K562 (cell line): Measurements from ENCODE around the gene FOXN1. TPM values are rescaled to one million over a fixed set of nuclear protein-coding genes. Genes with fewer than 3 reads are reported as not detected.

ENCODE experiments used
- BRCA1 ChIP-seq, 2 experiments: fragments of 450-650 bp in 1 of 2; sonication (generic) in 1 of 2; formaldehyde crosslinking in 1 of 2; IDR thresholded peaks; 2 replicates each; pipeline versions ENCODE4 v1.5.0 to v1.6.1; 2017 to 2020; ENCODE audit warnings: mild to moderate bottlenecking in 1 of 2, missing genetic modification reagents in 1 of 2
- CREB3 ChIP-seq: fragments of 450-650 bp; conservative IDR thresholded peaks from 2 replicates; pipeline ENCODE4 v1.6.1; 2016; ENCODE audit warnings: missing genetic modification characterization, low read depth, mild to moderate bottlenecking, missing compliant biosample characterization, moderate library complexity
- CTBP1 ChIP-seq: fragments of 450-650 bp; IDR thresholded peaks from 2 replicates; pipeline ENCODE4 v1.6.1; 2016; ENCODE audit warnings: borderline replicate concordance
- DLX4 ChIP-seq: fragments of 250-450 bp; sonication (Bioruptor Pico); IDR thresholded peaks from 2 replicates; pipeline ENCODE4 v1.6.1; 2021; ENCODE audit warnings: mild to moderate bottlenecking
- GATAD2B ChIP-seq: fragments of 450-650 bp; IDR thresholded peaks from 2 replicates; pipeline ENCODE4 v1.6.1; 2017; ENCODE audit warnings: mild to moderate bottlenecking, borderline replicate concordance
- HCFC1 ChIP-seq: IDR thresholded peaks from 2 replicates; pipeline ENCODE4 v1.6.1; 2012; ENCODE audit warnings: low read depth, low read length, improper control_type of control experiment
- RAD51 ChIP-seq: fragments of 450-650 bp; IDR thresholded peaks from 2 replicates; pipeline ENCODE4 v1.7.1; 2016; ENCODE audit warnings: low read depth, mild to moderate bottlenecking, borderline replicate concordance
- SIN3B ChIP-seq: fragments of 450-650 bp; IDR thresholded peaks from 2 replicates; pipeline ENCODE4 v1.6.1; 2017; ENCODE audit warnings: low read depth, mild to moderate bottlenecking, moderate library complexity
- SLC30A9 ChIP-seq: fragments of 250-450 bp; sonication (Bioruptor Pico); IDR thresholded peaks from 2 replicates; pipeline ENCODE4 v1.8.0; 2022; ENCODE audit warnings: mild to moderate bottlenecking, moderate library complexity
- UBTF ChIP-seq, 2 experiments: IDR thresholded peaks; 2 replicates each; pipeline ENCODE4 v1.6.1; 2012; ENCODE audit warnings: improper control_type of control experiment in 2 of 2, low read depth in 2 of 2, low read length in 2 of 2, borderline replicate concordance in 1 of 2
- ZNF407 ChIP-seq: fragments of 450-650 bp; IDR thresholded peaks from 2 replicates; pipeline ENCODE4 v1.6.1; 2016; ENCODE audit warnings: low read depth
- ZNF699 ChIP-seq: fragments of 250-450 bp; sonication (Bioruptor Pico); IDR thresholded peaks from 2 replicates; pipeline ENCODE4 v1.8.0; 2021; ENCODE audit warnings: mild to moderate bottlenecking, moderate library complexity; ENCODE audit not compliant: insufficient replicate concordance
- polyA plus RNA-seq, 8 experiments: library from polyadenylated mRNA; depleted of rRNA in 4 of 8; stranded (reverse) in 5 of 8; unstranded in 3 of 8; fragments of >200 nt; fragmentation: Nextera tagmentation in 2 of 8; fragmentation: Illumina TruSeq in 1 of 8; extraction: Ambion mirVana in 2 of 8; extraction: Trizol in 1 of 8; gene quantifications; 2 replicates each; pipeline versions ENCODE4 v1.2.1 to v1.2.3, GENCODE V29; 2011 to 2014; ENCODE audit warnings: inconsistent platforms in 1 of 8, missing spikeins in 1 of 8
- total RNA-seq, 7 experiments: library from RNA; depleted of rRNA in 6 of 7; stranded (reverse); fragments of >200 nt in 6 of 7; fragmentation: Illumina TruSeq in 2 of 7; extraction: Trizol in 2 of 7; gene quantifications; 2 replicates each; pipeline versions ENCODE4 v1.2.1 to v1.2.3, GENCODE V29; 2011 to 2021; ENCODE audit warnings: low replicate concordance in 1 of 7
- TF ChIP-seq, protein P1 (sequence below), 2 experiments: fragments of 450-650 bp; IDR thresholded peaks; 2 replicates each; pipeline ENCODE4 v1.6.1; 2016

Gene FOXN1
- total and polyA plus RNA-seq, 9 of the 15 experiments (the other 6 are each of a cell fraction or from before 2014, with no cell fraction given) = not detected

GRCh38 chr17:28571361-28572122 is 65.4 kb downstream of the FOXN1 start, which contains the start of gene PIGS (continued):
- no peak for TF ChIP-seq ZNF407
- TF ChIP-seq GATAD2B = no peak
- TF ChIP-seq RAD51 = no peak
- TF ChIP-seq UBTF (IDR thresholded peaks at IDR 0.05; ENCODE audit: borderline replicate concordance in 1 of 2, low read depth in 2 of 2, low read length in 2 of 2) = peak; percentile 78 to 93; a peak in 3 of 4 replicates
- TF ChIP-seq BRCA1 (IDR thresholded peaks at IDR 0.05) = no peak
- no peak for TF ChIP-seq BRCA1 (CRISPR knock-in tag; IDR thresholded peaks at IDR 0.05)
- peak; percentile 54 for TF ChIP-seq HCFC1
- TF ChIP-seq CTBP1 = peak; percentile 43; the same call in 1 of the 2 replicates
- TF ChIP-seq CREB3 (tag) = no peak
- no peak for TF ChIP-seq ZNF699 (CRISPR knock-in tag)
- TF ChIP-seq, protein P1, sequence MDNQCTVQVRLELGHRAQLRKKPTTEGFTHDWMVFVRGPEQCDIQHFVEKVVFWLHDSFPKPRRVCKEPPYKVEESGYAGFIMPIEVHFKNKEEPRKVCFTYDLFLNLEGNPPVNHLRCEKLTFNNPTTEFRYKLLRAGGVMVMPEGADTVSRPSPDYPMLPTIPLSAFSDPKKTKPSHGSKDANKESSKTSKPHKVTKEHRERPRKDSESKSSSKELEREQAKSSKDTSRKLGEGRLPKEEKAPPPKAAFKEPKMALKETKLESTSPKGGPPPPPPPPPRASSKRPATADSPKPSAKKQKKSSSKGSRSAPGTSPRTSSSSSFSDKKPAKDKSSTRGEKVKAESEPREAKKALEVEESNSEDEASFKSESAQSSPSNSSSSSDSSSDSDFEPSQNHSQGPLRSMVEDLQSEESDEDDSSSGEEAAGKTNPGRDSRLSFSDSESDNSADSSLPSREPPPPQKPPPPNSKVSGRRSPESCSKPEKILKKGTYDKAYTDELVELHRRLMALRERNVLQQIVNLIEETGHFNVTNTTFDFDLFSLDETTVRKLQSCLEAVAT (IDR thresholded peaks at IDR 0.05) = no peak
- TF ChIP-seq SLC30A9 = no peak
- no peak for TF ChIP-seq SIN3B
- TF ChIP-seq DLX4 (CRISPR knock-in tag) = no peak
